ENCODE measurements around the gene ME3.

The ME3 gene

DNA sequence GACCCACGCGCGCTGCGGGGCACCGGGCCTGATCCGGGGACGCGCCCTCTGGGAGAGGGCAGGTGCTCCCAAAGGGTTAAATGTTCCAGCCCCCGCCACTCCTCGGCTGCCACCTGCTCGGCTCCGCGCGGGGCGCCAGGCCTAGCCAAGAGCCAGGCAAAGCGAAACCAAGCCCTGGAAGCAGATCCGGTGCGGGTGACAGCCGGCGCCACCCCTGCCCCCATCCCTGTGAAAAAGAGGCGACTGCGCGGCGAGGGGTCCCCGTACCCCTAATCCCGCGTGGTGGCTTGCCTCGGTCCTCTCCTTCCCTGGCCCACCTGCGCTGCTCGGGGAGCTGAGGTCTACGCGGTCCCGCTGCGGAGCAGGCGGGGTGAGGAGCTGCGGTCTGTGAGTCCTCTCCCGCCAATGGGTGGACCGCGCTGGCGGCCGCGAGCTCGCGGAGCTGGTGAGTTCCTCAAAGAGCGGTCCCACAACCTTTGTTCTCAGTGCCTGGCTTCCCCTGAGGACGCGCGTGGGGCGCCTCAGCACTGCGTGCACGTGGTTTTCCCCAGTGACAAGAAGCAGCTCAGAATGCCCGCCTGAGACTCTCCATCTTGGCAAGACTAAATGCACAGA, at the start of gene ME3:
Gene ME3 (minus strand): TSS at position 610 of the 615 bp plus-strand sequence.
- peak in 46 of 56 donors; percentile 12 to 78 (median 50) for DNase-seq

DNA sequence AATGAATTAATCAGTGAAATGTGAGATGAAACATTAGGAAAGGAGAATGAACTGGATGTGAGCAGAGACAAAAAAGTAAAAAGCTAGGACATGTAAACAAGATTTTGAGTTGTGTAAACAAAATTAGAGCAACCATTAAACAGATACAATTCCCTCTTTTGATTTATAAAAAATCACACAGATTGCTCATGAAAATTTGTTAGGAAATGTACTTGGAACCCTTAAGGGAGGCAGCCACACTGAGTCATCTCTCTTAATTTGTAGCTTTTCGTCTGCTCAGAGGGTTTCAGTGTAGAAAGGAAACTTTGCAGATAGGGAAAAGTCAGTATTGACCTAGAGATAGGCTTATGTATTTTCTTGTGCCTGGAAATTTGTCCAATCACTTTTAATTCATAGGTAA, 49.6 kb upstream of the ME3 start:
- DNase-seq: no peak

DNA sequence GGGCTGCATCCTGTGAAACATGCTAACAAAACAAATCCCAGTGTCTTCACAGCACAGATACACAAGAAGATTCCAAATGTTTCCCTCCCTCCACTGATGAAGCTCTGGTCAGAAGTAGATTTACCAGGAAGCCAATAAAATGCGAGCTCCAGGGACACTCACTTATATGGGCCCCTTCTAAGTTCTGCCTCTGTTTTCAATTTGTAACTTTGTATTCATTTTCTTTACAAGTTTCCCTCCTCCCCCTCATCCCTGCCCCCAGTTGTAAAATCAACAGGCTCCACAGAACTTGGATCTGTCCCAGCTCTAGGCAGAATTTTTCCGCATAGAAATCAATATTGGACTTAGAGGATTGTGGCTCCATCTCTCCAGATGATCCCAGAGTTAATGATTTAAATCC, 48.1 kb upstream of the ME3 start:
- DNase-seq: no peak

DNA sequence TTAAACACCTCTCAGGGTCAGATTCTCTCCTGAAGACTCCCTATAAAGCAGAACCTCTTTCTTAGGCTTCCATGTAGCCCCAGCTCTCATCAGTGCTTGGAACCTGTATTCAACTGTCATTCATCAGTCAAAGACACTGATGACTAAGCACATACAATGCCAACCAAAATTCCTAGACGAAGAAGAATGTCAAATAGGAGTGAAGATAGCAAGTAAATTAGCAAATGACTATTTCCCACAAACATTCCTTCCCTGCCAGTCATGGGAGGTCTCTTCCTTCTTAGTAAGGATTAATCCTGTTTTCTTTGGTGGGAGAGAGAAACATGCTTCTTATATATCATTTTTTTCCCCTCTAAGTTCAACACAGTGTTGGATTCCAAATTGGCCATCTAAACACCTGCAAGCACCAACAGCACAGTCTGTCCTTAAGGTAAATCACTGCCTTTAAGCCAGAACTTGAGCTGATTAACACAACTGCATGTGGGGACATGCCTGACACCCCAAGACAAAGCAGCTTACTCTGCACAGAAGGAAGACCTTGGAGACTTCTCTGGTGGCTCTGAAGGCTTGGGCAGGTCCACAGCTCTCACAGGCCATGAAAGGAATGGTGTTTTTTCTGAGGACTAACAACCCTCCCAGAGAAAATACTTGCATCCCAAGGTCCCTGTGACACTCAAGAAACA, 47.5 kb upstream of the ME3 start:
- no peak for DNase-seq

DNA sequence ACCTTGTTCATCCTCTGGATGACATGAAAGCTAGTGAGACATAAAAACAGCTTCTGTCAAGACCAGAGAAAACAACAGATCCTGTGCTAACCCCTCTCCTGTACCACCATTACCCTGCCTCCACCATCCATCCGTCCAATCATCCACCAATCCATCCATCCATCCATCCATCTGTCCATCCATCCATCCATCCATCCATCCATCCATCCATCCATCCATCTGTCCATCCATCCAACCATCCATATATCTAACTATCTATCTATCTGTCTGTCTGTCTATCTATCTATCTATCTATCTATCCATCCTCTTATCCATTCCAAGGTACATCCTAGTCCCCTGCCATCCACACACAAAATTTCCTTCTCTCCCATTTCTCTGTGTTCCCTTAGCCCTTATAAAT, 46.6 kb upstream of the ME3 start:
- DNase-seq: no peak

DNA sequence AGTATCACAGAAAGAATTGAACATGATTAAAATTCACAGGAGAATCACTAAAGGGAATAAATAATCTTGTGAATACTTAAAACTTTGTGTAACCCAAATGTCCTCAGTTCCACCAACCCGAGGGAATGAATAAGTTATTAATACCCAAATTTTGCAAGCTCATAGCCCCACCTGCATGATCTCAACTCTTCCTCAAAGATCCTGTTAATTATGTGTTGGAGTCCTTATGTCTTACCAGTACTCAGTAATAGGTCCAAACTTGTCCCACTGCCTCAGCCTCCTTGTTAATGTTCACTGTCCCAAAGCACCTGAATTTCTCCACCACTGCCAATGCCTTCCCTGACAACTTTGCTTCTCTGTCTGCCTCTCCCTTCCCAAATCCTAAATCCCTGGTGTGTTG, 46.1 kb upstream of the ME3 start:
- DNase-seq: no peak

DNA sequence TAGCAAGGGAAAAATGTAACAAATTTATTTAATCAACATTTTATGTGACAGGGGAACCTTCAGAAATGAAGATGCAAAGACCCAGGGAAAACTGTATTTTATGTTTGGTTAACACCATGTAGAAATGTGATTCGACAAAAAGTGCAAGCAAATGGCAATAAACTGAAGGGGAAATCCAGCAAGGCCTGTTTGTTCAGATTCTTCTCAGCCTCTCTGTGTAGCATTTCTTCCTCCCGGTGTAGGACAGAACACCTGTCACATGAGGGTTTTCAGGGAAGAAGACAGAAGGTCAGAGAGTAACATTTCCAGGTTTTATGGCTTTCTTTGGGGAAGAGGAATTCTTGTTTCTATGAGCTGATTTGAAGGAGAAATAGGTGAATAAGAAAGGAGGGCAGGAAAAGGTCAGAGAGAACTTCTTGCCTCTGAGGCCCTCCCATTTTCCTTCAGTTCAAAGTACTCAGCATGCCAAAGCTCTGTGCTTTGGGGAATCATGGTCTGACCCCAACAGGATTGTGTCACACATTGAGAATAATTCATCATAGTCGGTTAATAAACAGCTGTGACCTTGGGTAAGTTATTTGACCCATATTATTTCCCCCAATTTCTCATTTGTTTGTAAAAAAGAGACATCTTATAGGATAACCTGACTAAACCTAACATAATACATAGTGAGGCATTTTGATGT, 45.5 kb upstream of the ME3 start:
- no peak for DNase-seq

DNA sequence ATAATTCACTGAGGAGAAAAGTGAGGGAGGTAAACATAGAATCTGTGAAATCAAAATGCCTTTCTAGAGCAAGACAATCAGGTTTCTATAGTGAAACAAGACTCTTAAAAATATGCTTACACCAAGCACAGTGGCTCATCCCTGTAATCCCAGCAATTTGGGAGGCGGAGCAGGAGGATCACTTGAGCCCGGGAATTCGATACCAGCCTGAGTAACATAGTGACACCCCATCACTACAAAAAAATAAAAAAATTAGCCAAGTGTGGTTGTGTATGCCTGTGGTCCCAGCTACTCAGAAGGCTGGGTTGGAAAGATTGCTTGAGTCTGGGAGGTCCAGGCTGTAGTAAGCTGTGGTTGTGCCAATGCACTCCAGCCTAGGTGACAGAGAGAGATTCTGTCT, 43.2 kb upstream of the ME3 start:
- no peak for DNase-seq

DNA sequence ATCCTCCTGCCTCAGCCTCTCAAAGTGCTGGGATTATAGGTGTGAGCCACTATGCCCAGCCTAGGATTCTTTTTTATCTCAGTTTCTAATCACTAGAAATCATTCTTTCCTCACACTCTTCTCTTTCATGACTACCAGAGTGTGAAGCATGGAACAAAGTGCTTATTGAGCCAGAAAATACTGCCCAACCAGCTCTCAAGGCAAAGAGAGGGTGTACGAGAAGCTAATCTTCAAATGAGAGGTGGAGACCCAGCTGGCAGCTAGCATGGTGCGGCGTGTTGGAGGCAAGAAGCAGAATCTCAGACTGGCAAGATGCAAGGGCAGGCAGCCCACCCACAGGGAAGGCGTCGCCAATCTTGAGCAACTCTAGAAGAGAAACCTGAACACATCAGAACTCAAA, 41.1 kb upstream of the ME3 start:
- DNase-seq: no peak

DNA sequence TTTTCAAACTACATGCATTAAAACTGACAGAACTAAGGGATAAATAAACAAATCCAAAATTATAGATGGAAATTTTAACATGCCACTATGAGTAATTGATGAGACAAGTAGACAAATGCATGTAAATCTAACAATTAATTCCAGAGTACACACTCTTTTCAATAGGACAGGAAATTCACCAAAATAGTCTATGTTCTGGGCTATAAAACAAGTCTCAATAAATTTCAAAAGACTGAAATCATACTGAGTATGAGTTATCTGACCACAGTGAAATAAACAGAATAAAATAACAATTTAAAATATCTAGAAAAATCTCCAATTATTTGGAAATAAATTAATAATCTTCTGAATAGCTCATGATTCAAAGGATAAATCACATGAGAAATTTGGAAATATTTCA, 38.5 kb upstream of the ME3 start:
- no peak for DNase-seq

DNA sequence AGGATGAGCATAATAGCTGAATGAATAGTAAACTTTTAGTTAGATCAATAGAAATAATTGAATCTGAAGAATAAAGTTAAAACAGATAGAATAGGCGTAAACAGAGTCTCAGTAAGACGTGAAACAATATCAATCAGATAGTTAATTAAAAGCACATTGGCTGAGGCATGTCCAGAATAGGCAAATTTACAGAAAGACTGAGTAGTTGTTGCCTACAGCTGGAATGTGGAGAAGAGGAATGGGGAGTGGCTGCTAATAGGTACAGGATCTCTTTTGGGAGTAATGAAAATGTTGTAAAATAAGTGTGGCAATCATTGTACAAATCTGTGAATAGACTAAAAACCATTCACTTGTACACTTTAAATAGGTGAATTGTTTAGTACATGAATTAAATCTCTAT, 36.3 kb upstream of the ME3 start:
- DNase-seq: no peak

DNA sequence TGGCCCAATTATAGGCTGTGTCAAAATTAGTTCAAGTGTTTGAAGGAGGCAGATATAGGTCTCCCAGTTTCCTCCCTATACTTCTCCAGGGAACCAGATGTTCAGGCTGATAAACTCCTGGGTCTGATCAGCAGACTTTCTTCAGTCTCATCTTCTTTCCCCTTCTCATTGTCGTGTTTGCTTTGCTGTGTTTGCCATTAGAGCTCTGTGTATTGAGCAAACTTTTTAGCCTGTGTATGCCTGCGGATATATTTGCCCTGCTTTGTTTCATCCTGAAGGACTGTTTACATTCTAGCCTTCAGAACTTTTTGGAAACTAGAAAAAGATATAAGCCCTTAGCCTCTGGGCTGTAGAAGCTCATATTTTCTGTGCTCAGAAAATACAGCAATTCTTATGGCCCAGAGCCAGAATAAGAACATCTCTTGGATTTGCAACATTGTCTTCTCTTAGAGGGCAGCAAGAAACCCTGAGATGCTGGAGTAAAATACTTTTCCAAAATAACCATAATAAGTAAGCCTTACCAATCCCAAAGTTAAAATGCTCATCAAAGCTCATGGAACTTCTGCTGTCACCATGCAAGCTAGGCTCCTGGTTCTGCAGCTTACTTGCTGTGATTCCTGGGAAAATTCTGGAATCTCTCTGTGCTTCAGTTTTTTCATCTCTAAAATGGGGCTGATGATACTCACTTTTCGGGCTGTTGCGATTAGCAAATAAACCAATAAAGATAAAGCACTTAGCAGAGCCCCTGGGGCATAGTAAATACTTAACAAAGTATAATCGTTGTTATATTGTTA, 34.1 kb upstream of the ME3 start:
- no peak for DNase-seq

DNA sequence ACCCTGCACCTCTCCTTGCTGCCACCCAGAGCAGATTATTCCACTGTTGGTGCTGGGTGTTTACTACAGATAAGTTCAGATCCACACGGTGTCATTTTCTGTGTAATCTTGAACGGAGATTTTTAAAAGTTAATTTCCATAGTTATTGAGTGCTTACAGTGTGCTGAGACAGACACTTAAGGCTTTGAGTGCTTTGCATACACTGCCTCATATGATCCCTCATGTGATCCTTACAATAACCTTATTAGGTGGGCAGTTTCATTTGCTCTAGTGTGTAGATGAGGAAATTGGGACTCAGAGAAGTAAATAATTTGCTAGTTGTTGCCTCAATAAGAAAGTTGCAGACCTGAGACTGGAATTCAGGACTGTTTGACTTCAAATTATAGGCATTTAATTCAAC, 32.3 kb upstream of the ME3 start:
- DNase-seq: no peak

DNA sequence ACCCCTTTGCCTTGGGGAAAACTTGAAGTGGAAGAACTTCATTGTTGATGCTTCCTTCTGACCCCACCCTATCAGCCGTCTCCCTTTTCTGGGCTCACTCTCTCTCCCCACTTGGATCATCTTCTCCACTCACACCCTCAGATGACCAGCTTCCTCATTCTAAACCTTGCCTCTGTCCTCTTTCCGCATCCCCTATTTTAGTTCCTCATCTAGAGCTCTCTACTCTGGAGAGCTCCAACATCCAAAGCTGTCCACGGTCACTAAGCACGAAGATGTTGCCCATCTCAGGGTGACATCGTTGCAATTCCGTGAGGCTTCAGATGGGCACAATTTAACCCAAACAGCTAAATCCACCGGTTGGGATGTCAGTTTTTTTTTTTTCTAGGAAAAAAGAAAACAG, 31.6 kb upstream of the ME3 start:
- no peak for DNase-seq

DNA sequence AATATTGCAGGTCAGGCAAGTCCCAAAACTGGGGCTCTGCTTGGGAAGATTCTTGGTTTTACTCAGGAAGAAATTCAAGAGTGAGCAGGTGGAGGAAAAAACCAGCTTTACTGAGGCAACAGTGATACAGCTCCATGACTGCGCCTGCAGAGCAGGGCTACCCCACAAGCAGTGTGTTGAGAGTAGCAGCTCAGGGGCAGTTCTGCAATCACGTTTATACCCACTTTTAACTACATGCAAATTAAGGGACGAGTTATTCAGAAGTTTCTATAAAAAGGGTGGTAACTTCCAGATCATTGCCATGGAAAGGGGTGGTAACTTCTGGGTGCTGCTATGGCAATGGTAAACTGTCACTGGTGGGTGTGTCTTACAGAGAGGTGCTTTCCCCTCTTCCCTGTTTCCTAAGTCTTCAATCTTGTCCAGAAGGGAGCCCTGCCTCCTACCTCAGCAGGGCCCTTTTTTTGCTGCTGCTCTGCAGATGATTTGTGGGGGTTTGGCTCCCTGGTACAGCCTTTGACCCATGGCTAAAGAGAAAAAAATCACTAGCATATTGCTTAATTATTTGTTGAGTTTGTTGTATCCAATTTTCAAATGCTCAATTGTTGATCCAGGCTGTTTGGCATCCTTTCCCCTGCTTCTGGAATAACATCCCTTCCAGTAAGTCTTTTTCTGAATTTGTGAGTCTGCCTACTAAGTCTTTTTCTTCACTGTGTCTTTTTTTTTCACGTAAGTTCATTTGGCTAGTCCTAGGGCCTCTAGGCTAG, 30.0 kb upstream of the ME3 start:
- DNase-seq: no peak

DNA sequence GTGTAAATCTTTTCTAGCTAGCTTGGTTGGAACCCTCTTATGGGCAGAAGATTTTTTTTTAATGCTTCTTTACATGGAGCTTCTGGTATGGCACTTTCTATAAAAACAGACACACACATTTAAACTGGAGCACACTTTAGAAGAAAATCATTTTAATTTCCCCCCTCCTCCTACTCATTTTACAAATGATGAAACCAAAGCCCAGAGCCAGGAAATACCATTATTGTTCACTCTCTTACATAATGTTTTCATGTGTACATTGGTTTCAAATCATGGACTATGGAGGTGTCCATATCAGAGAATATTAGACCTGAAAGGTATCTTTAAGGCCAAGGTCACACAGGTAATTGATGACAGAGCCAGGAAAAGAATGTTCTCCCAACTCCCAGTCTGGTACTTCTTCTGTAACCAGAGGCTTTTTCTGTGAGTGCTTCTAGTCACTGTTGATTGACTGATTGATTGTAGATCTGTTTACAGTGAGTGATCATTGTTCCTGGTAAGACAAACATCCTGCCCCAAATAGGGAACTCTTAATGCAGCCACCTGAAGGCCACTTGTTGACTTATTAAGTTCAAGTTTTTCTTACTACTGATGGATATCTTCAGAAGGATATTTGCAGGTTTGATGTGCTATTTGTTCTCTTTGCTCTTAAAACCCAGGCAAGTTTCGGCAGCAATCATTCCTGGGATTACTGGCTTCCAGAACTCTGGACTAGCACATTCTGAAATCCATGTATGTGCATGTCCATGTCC, 26.8 kb upstream of the ME3 start:
- no peak for DNase-seq

DNA sequence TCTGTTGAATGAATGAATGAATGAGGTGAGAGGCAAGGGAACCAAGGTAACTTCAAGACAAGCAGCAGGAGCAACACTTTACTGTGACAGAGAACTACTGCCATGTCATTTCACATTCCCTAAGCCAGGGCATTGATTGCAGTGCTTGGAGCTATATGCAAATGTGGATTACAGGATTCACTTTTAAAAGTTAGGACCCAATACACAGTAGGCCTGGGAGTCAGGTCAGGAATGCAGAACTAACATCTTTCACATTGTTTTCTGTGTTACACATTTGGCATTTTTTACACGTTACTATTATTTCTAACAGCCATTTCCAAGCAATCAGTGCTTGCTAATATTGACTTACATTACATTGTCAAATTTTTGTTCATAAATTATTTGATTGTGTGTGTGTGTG, 26.2 kb upstream of the ME3 start:
- no peak for DNase-seq

DNA sequence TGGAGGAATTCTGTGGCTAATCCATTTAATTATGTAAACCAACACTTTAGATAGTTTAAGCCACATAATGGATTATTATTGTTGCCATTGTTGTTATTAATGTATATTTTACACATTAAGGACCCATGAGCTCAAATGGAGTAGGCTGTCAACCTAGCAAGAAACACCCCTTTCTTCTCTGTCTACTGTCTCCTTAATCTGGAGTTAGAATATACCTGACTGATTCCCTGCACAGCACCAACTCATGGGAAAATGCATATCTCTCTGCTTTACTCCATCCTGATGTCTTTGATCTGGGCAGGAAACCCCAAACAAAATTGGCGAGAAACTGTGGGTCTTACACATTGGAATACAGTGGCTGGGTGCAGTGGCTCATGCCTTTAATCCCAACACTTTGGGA, 24.0 kb upstream of the ME3 start:
- no peak for DNase-seq

DNA sequence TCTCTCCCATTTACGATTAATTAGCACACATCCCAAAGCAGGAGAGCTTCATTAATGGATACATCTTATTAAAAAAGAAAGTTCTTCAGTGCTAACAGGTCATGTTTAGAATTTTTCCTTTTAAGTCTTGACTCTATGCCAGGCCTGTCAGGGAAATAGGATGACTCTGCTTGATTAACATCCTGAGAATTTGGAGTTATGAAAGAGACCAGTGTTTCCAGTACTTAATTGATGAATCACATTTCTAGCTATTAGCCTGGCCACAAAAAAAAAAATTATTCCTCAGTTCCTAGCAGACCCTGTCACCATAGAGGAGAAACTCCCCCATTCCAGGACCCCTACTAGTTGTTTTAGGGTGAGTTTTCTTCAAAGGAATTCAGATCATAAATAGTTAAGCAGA, 23.6 kb upstream of the ME3 start:
- no peak for DNase-seq

DNA sequence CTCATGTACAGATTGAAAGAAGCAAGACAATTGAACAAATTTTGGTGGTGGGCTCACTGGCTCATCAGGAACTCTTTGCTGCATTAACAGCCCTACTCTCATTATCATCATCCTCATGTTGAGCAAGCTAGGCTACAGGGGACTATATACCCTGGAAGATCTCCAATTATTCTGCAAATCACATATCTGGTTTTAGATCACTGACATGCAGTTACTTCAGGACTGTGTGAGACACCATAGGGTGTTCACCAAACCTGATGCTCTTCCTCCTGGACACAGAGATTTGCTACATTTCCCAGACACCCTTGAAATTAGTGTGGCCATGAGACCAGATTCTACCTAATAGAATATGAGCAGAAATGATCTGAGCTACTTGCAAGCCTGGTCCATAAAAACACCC, 23.0 kb upstream of the ME3 start:
- no peak for DNase-seq

DNA sequence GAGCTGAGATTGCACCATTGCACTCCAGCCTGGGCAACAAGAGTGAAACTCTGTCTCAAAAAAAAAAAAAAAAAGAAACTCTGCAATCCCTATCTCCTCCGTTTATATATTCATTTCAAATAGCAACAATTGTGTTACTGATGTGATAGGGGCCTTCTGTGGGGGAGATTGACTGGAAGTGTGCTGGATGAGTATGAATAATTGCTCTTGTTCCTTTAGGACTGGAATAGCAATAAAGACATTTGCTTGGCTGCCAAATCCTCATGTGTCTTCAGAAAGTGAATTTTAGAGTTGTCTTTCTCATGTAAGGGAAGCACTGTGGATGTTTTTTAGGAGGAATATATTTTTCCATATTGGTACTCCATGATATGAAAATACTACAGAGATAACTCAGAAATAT, 21.1 kb upstream of the ME3 start:
- no peak for DNase-seq

All from amygdala (tissue), 56 donors.